ENCODE data around the gene SLC35G1. TPM values are rescaled to one million over a fixed set of nuclear protein-coding genes. Genes with fewer than 3 reads are reported as not detected.

Gene SLC35G1
- total RNA-seq, 4 donors from 2014 or later: 3.4 to 5.5 (median 4.7) TPM

GRCh38 chr10:93947055-93947454 lies 53.3 kb downstream of the SLC35G1 start:
- Histone ChIP-seq H3K36me3 (no peaks in the 10 kb centered on the region), H3K4me3 (no peak overlapping the region), H3K27me3 (no peaks in the 10 kb centered on the region), H3K27ac (no peak overlapping the region), H3K9me3 (no peaks in the 10 kb centered on the region), H3K4me1 (peaks cover 0 to 9% (median 0%) of the 10 kb centered on the region in 3 donors)
- no peak for ATAC-seq
- TF ChIP-seq POLR2AphosphoS5 (IDR thresholded peaks at IDR 0.05) (no peak), EP300 (IDR thresholded peaks at IDR 0.05) (no peak)
- 48 to 61% methylated on average over 7 to 8 of the region's 8 CpGs for WGBS, 2 donors (ENCODE audit: low coverage in 1 of 2)

- H3K27ac ChIP-seq: no peak overlapping the region
- H3K4me1 ChIP-seq: peaks cover 0 to 9% (median 0%) of the 10 kb centered on the region in 3 donors
- H3K4me3 ChIP-seq: no peak overlapping the region
- TF ChIP-seq POLR2A (IDR thresholded peaks at IDR 0.05) (no peak), EP300 (IDR thresholded peaks at IDR 0.05) (no peak), POLR2AphosphoS5 (IDR thresholded peaks at IDR 0.05) (no peak)
- TF ChIP-seq, protein P1, sequence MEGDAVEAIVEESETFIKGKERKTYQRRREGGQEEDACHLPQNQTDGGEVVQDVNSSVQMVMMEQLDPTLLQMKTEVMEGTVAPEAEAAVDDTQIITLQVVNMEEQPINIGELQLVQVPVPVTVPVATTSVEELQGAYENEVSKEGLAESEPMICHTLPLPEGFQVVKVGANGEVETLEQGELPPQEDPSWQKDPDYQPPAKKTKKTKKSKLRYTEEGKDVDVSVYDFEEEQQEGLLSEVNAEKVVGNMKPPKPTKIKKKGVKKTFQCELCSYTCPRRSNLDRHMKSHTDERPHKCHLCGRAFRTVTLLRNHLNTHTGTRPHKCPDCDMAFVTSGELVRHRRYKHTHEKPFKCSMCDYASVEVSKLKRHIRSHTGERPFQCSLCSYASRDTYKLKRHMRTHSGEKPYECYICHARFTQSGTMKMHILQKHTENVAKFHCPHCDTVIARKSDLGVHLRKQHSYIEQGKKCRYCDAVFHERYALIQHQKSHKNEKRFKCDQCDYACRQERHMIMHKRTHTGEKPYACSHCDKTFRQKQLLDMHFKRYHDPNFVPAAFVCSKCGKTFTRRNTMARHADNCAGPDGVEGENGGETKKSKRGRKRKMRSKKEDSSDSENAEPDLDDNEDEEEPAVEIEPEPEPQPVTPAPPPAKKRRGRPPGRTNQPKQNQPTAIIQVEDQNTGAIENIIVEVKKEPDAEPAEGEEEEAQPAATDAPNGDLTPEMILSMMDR (IDR thresholded peaks at IDR 0.05): no peak
- H3K36me3 ChIP-seq: no peaks in the 10 kb centered on the region
- no peak for ATAC-seq
- H3K27me3 ChIP-seq: no peaks in the 10 kb centered on the region
- no peaks in the 10 kb centered on the region for H3K9me3 ChIP-seq
Observed at GRCh38 chr10:93947524-93947923, 53.7 kb downstream of the SLC35G1 start.

DNA sequence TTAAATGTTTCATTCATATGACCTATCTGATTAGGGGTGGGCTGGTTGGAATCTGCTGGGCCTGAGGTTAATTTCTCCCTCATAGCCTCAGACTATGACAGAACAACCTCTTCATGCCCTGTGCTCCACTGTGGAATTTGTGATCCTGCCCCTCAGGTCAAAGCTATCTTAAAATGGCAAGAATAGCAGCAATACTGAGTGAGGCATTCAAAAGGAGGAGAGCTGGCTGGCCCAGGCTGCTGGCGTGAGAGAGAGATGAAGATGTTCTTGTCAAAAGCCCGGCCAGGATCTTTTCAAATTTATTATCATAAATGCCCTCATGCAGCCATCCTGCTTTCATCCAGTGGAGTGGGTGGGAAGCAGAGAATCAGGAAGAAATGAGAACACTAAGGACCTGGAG lies 58.1 kb downstream of the SLC35G1 start:
- ATAC-seq: no peak
- H3K27ac ChIP-seq: no peak overlapping the region
- no peaks in the 10 kb centered on the region for H3K36me3 ChIP-seq
- WGBS, 2 donors (ENCODE audit: low coverage in 1 of 2): 79 to 87% methylated on average over 2 of the region's 2 CpGs
- H3K27me3 ChIP-seq: no peaks in the 10 kb centered on the region
- no peaks in the 10 kb centered on the region for H3K9me3 ChIP-seq
- TF ChIP-seq POLR2AphosphoS5 (IDR thresholded peaks at IDR 0.05) (no peak), EP300 (IDR thresholded peaks at IDR 0.05) (no peak), POLR2A (IDR thresholded peaks at IDR 0.05) (no peak)
- TF ChIP-seq, protein P1 (IDR thresholded peaks at IDR 0.05): no peak
- no peaks in the 10 kb centered on the region for H3K4me1 ChIP-seq
- H3K4me3 ChIP-seq: no peak overlapping the region

Other genes starting within 250 kb of the SLC35G1 start
- 10 to 100 TPM in 2 of 4 donors, 1 to 10 TPM in 2; 8.4 to 28.6 (median 14.3) TPM for gene FRA10AC1, start 191.4 kb upstream of the SLC35G1 start, total RNA-seq
- 1 to 10 TPM in 1 of 4 donors, under 1 TPM in 2, not detected in 1; 0.17 to 1.9 (median 0.35) TPM for gene LGI1, start 136.0 kb upstream of the SLC35G1 start, total RNA-seq
- 10 to 100 TPM; 13.5 to 23.0 (median 19.1) TPM for gene PLCE1, start 100.0 kb downstream of the SLC35G1 start, total RNA-seq

Measured in gastroesophageal sphincter (tissue), 4 donors.